Activated CD4-positive, CD25-positive, alpha-beta regulatory T cell treated with anti-CD3 and anti-CD28 coated beads, Interleukin-2, amount 50 U/mL, for 16 hours (primary cell): ENCODE results near the gene GPC1.
"Not testable (repeated sequence)": the region's sequence is repeated elsewhere in the genome, so short reads cannot be mapped to it uniquely, and the experiment has no call there.

ENCODE experiments used
- DNase-seq: peaks from one replicate; pipeline ENCODE4 v3.0.0-alpha.2; 2020; ENCODE audit warnings: low read depth, low spot score

GPC1 gene

DNA sequence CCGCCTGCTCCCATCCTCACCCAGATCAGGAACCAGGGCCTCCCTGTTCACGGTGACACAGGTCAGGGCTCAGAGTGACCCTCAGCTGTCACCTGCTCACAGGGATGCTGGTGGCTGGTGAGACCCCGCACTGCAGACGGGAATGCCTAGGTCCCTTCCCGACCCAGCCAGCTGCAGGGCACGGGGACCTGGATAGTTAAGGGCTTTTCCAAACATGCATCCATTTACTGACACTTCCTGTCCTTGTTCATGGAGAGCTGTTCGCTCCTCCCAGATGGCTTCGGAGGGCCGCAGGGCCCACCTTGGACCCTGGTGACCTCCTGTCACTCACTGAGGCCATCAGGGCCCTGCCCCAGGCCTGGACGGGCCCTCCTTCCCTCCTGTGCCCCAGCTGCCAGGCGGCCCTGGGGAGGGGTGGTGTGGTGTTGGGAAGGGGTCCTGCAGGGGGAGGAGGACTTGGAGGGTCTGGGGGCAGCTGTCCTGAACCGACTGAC, 31.7 kb downstream of the GPC1 start:
- no peak for DNase-seq

GRCh38 chr2:240467659-240468302, 32.3 kb downstream of the GPC1 start:
- DNase-seq = no peak

GRCh38 chr2:240468303-240469238, 33.1 kb downstream of the GPC1 start:
- no peak for DNase-seq

GRCh38 chr2:240469239-240469636, 33.8 kb downstream of the GPC1 start:
- no peak for DNase-seq

GRCh38 chr2:240469740-240470139, 34.3 kb downstream of the GPC1 start:
- no peak for DNase-seq

DNA sequence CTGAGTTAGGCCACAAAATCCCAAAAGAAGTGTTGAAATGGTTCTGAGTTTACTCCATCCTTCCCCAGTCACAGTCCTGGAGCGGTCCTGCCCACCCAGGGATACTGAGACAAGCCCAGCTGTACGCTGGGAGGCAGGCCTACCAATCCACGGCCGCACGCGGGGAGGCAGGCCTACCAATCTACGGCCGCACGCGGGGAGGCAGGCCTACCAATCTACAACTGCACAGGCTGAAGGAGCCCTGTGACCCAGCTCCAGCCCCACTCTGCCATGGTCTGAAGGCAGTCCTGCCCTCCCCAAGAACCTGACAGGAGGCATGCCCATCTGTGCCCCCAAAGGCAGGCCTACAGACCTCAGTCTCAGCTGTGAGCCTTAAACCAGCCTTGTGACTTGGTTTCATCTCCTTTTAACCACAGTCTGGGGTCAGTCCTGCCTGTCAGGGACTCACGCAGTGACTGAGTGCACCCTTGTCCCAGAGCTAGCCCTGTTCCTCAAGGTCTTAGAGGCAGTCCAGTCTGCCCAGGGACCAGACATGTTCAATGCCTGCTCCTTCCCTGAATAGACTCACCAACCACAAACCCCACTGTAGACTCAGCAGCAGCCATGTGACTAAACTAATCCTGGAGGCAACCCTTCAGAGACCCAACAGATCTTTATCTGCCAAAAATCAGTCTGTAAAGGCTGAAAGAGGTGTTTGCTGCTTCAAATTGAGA, 36.8 kb downstream of the GPC1 start:
- DNase-seq = no peak

DNA sequence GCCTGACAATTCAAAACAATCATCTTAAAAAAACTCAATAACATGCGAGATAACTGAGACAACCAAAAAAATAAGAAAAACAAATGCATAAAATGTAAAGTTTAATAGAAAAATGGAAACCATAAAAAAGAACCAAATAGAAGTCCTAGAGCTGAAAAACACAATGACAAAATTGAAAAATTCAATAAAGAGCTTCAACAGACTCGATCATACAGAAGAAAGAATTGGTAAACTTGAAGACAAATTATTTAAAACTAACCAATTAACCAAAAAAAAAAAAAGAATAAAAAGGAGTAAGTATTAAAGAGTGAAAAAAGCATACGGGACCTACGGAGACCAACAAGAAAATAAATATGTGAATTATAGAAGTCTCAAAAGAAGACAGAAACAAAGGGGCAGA, 37.7 kb downstream of the GPC1 start:
- DNase-seq = no peak

- no peak for DNase-seq
Observed at GRCh38 chr2:240477916-240478315, 42.5 kb downstream of the GPC1 start.

GRCh38 chr2:240478346-240479110, 43.1 kb downstream of the GPC1 start:
- DNase-seq = no peak

DNA sequence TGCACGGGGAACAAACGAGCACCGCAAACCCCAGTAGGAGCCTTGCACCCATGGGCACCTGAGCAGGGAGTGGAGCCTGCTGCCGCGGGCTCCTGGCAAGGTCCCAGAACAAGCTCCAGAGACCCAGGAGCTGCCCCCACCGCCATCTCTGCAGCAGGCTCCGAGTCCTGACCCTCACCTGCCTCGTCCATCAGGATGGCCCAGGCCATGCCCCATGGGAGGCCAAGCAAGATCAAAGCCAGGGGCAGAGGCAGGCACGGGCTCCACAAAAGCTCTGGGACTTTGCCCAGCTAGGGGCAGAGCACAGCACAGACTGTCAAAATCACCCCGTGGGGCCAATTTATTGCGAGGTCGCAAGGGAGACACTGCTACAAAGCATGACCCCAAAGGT, 43.6 kb downstream of the GPC1 start:
- no peak for DNase-seq

GRCh38 chr2:240480834-240481623, 45.6 kb downstream of the GPC1 start:
- DNase-seq = no peak

DNA sequence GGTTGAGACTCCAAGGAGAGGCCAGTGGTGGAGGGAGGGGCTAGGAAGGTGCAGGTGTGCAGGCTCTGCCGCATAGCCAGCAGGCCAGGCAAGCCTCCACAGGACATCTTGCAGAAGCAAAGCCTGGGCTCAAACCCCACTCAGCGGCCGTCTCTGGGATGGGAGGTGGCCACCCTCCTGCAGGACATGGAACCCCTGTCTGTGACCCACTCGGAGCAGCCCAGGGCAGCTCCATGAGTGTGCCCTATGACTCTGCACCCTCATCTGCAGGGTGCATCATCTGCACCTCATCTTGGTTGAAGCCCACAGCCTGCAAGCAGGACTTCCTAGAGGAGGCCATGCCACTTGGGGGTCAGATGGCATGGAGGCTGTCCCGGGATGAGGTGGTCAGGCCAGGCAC, 46.3 kb downstream of the GPC1 start:
- no peak for DNase-seq

- no peak for DNase-seq
Observed at GRCh38 chr2:240482141-240482540, 46.7 kb downstream of the GPC1 start.

DNA sequence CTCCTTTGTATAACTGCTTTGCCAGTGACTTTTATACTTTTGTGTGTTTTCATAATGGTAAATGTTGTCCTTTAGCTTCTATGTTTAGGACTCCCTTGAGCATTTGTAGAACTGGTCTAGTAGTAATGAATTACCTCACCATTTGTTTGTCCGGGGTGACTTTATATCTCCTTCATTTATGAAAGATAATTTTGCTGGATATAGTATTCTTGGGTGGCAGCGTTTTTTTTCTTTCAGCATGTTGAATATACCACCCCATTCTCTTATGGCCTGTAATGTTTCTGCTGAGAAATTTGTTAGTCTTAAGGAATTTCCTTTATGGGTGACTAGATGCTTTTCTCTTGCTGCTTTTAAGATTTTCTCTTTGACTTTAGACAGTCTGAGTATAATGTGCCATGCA, 56.0 kb downstream of the GPC1 start:
- no peak for DNase-seq

DNA sequence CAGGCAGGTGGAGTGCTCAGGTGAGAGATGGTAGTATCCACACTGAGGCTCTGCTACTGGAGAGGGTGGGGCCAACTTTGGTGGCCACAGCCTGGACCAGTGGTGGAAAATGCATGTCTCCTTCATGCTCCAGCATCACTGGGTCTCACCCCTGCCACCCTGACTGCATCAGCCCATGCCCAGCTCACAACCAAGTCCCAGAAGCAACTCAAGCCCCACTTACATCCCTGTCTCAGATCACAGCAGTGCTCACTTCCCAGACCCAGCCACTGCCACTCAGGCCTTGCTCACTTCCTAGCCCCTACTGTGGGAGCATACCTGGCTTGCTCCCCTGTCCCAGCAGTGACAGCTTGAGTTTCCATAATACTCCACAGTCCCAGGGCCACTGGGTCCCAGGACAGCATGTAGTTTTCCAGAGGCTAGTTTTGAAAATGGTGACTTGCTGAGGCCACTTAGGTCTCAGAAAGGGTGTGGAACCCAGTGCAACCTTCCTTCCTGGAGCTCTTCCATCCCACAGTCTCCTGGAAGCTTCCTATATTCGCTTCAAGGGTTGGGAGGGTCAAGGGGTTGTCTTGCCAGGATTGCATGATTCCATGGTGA, 58.8 kb downstream of the GPC1 start:
- no peak for DNase-seq

- not testable (repeated sequence) for DNase-seq
Observed at GRCh38 chr2:240494942-240495341, 59.5 kb downstream of the GPC1 start.

- not testable (repeated sequence) for DNase-seq
Observed at GRCh38 chr2:240497082-240497481, 61.6 kb downstream of the GPC1 start.

DNA sequence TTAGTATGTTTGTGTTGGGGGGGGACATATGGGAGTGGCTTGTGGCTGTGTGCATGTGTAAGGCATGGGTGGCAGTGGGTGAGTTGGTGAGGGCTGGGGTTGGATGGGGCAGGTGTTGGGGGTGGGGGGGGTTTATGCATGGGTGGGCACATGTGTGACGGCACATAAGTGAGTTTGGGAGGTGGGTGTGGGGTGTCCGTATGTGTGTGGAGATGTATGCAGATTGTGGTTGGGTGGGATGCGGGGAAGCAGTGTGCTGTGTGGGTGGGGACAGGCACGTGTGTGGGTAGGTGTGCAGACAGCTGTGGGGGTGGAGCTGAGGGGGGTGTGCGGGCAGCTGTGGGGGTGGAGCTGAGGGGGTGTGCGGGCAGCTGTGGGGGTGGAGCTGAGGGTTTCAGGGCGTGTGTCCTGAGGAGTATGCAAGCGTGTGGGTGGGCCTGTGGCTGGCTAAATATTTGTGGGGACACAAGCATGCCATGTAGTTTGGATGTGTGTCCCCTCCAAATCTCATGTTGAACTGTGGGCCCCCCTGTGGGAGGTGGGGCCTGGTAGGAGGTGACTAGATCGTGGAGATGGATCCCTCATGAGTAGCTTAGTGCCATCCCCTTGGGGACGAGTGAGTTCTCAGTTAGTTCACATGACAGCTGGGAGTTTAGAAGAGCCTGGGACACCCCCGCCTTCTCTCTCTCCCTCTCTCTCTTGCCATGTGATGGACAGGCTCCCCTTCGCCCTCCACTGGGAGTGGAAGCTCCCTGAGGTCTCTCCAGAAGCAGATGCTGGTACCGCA, 62.9 kb downstream of the GPC1 start:
- DNase-seq = no peak

GRCh38 chr2:240498958-240499260, 63.4 kb downstream of the GPC1 start:
- no peak for DNase-seq
